Erythroblast (primary cell): ENCODE results near the gene GABRA5.
"Not testable (repeated sequence)": the region's sequence is repeated elsewhere in the genome, so short reads cannot be mapped to it uniquely, and the experiment has no call there.

ENCODE experiments used
- DNase-seq, 2 experiments: peaks; one replicate each; lab custom pipeline; 2025; lab: John Stamatoyannopoulos, UW
- GATA1 ChIP-seq: IDR thresholded peaks from 2 replicates; pipeline ENCODE4 v1.6.1; 2011; ENCODE audit warnings: low read depth, mild to moderate bottlenecking, control low read depth, low read length, moderate library complexity
- POLR2A ChIP-seq: IDR thresholded peaks from 2 replicates; pipeline ENCODE4 v1.6.1; 2011; ENCODE audit warnings: mild to moderate bottlenecking, low read length

The GABRA5 gene

GRCh38 chr15:26886566-26886965 lies 19.7 kb downstream of the GABRA5 start:
- TF ChIP-seq POLR2A (no peak), GATA1 (no peak)

GRCh38 chr15:26887926-26888666 lies 21.2 kb downstream of the GABRA5 start:
- DNase-seq, result no peak
- no peak for TF ChIP-seq GATA1
- no peak for TF ChIP-seq POLR2A

More at GRCh38 chr15:26886566-26886965, 19.7 kb downstream of the GABRA5 start:
- DNase-seq, result no peak

DNA sequence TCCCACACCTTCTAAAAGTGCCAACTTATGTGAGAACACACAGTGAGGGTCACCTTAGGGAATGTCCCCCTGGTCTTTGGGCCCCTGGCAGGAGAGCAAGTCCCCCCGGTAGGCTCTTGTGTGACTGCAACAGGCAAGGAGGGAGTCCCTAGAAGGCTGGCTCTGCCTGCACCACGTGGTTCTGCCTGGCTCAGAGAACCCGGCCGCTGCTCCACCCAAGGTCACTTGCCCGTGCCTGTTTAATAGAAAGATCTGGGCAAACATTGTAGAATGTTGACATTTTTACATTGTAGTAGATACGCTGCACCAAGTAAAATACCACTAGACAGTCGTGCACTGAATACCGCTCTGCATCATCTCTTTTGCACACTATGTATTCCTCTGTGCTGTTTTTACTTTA lies 21.9 kb downstream of the GABRA5 start:
- TF ChIP-seq GATA1 (no peak), POLR2A (no peak)
- DNase-seq, result no peak

DNA sequence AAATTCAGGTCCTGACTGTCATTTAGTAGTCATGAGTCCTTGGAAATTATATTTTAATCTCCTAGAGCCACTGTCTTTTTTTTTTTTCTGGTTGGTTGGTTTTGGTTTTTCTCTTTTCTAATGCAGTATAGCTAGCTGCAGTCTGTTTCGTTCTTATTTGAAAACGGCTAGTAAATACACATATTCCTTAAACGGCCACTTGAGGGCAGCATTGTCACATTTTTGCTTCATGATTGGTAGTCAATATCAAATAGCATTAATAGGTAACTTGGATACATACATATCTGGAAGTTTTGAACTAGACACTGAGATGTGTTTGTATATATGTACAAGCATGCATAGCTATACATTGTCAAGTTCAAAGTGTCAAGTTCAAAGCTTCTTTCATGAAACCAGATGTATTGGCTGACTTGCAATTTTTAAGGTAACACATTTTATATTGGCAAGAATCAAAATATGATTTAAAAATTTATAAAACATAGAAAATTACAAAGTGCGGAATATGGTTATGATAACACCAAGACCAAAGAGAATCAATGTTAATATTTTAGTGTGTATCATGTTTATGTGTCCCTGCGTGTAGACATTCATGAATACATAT lies 22.5 kb downstream of the GABRA5 start:
- DNase-seq, result peak; percentile 73 to 86
- TF ChIP-seq GATA1, result no peak

- no peak for TF ChIP-seq POLR2A
- no peak for TF ChIP-seq GATA1
- DNase-seq, result no peak
Observed at GRCh38 chr15:26890451-26890850, 23.6 kb downstream of the GABRA5 start.

DNA sequence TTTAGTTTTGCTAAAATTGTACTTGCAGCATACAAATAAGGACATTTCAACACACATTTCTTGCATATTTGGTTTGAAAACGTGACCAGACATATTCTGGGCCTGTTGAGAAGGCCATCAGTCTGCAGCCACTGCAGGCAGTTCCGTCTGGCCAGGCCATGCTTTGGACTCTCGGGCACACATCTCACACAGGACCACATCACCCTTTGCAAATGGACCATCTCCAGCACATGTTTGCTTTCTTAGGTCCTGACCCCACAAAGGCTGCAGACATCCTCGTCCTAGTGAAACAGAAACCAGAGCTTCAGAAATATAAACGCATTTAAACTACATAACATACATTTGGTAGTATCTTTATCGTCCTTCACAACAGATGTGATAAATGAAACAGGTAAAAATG lies 24.1 kb downstream of the GABRA5 start:
- no peak for DNase-seq
- TF ChIP-seq GATA1 (no peak), POLR2A (no peak)

DNA sequence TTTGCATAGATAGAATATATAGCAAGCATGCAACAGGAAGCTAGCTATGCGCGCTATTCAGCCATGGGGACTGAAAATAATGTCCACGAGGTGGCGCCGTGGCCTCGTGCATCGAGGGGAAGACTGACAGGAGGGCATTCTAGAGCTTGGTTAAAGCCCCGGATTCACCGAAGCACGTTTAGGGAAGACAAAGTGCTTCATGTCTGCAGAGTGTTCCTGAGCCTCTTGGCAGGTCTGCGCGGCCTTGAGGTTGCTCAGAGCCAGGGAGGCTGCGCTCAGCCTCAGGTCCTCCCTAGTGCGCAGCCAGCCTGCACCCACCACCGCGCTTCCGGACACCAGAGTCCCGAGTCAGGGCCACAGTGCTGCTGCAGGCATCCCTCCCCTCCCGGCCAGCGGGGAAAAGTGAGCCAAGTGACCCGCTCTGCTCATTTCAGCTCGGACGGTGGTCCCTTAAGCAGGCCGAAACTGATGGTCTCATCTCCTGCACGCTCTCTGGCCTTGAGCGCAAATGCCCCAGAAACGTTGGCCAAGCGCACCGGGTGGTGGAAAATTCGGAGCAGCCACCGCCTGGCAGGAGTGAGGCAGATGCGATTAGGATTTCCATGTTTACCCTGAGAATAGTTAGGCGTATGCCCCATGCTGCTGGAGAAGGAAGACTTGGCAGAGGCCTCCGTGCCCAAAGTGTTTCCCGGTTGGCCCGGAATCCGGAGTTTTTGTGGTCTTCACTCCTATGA lies 24.8 kb downstream of the GABRA5 start:
- TF ChIP-seq POLR2A, result no peak
- TF ChIP-seq GATA1, result no peak
- peak; percentile 37 to 64 for DNase-seq

DNA sequence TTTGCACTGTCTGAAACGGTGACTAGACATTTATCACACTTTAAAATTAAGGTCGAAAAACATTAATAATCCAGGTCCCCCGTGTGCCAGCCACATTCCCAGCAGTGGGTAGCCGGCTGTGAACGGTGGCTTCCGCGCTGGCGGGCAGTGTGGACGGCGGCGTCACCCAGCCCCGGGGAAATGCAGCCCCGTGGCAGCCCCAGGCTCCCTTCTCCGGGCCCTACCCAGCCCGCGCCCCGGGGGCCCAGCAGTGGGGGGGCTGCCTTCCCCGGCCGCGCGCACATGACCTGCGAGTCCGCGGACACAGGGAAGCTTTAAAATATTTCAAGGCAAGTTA lies 25.3 kb downstream of the GABRA5 start:
- DNase-seq, result no peak
- TF ChIP-seq GATA1, result no peak
- no peak for TF ChIP-seq POLR2A

DNA sequence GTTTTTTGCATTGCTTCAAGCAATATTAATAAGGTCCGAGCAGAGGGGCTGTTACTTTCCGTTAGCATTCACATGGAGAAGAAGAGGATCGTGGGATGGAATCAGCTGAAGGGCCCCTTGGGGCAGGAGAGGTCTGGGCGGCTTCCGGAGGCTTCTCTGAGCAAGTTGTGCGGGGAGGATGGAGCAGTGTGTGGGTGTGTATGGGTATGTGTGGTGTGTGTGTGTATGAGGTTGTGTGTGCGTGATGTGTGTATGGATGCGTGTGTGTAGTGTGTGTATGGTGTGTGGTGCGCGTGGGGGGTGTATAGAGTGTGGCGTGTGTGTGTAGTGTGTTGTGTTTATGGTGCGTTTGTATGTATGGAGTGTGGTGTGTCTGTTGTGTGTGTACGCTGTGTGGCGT lies 25.8 kb downstream of the GABRA5 start:
- TF ChIP-seq GATA1 (no peak), POLR2A (no peak)
- no peak for DNase-seq

- TF ChIP-seq GATA1 (no peak), POLR2A (no peak)
Observed at GRCh38 chr15:26893351-26894065, 26.6 kb downstream of the GABRA5 start.

DNA sequence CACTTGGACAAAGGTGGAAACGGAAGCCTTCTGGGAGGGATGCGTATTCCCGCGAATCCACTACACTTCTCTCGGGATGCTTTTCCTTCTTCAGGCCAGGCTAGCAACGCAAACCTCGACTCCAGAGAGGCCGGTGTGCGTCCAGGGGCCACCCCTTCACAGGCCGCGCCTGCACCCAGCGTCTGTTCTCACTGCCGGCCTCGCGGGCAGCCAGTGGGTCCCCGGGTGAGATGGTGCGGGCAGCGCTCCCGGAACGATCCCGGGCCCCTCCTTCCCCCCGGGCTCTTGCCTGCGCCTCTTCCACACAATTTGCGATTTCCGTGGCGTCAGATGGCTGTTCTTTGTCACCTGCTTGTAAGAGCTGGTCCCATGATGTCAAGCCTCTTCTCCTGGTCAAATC lies 27.3 kb downstream of the GABRA5 start:
- TF ChIP-seq POLR2A (no peak), GATA1 (no peak)
- no peak for DNase-seq

More at GRCh38 chr15:26893351-26894065, 26.6 kb downstream of the GABRA5 start:
- peak in 1 of 2 experiments; percentile 6 for DNase-seq

- DNase-seq, result not testable (repeated sequence)
Observed at GRCh38 chr15:26895346-26895745, 28.5 kb downstream of the GABRA5 start.

- no peak for DNase-seq
- TF ChIP-seq GATA1 (no peak), POLR2A (no peak)
Observed at GRCh38 chr15:26899658-26900057, 32.8 kb downstream of the GABRA5 start.

DNA sequence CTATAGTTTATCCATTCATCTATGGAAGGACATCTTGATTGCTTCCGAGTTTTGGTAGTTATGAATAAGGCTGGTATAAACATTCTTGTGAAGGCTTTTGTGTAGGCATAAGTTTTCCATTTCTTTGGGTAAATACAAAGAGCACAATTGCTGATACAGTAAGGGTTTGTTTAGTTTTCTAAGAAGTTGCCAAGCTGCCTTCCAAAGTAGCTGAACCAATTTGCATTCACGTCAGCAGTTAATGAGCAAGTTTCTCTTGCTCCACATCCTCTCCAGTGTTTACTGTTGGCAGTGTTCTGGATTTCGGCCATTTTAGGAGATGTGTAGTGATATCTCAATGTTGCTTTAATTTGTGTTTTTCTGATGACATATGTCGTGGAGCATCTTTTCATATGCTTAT lies 34.2 kb downstream of the GABRA5 start:
- TF ChIP-seq POLR2A (no peak), GATA1 (no peak)
- no peak for DNase-seq
